Psoas muscle (tissue), 8 donors: Measurements from ENCODE around the gene KY. TPM values are rescaled to one million over a fixed set of nuclear protein-coding genes. Genes with fewer than 3 reads are reported as not detected.
A peak's percentile ranks its signal among the peaks of the same experiment; 100 is the strongest.

ENCODE experiments used
- ATAC-seq, 4 donors: fragments of 200-7000 bp; cut with Tn5 transposase; one replicate each; pipeline ENCODE4 v1.9.1; 2020; ENCODE audit warnings: moderate library complexity in 3 of 4, mild to moderate bottlenecking in 2 of 4
- DNase-seq, 2 donors: peaks; one replicate each; pipeline ENCODE4 v3.0.0-alpha.2; 2020
- H3K27ac ChIP-seq: fragments of 200-600 bp; one replicate; pipeline ENCODE4 v1.8.0; 2022
- H3K27me3 ChIP-seq, 3 donors: fragments of 200-600 bp in 1 of 3; one replicate each; pipeline versions ENCODE4 v1.6.1 to v1.8.0; 2013 to 2022; ENCODE audit warnings: low read length in 2 of 3, mild to moderate bottlenecking in 2 of 3, moderate library complexity in 1 of 3; ENCODE audit not compliant: insufficient read depth in 3 of 3
- H3K36me3 ChIP-seq, 2 donors: fragments of 200-600 bp in 1 of 2; one replicate each; pipeline versions ENCODE4 v1.6.1 to v1.8.0; 2013 to 2022; ENCODE audit warnings: low read depth in 1 of 2, mild to moderate bottlenecking in 1 of 2, moderate library complexity in 1 of 2; ENCODE audit not compliant: insufficient read depth in 1 of 2
- H3K4me1 ChIP-seq: fragments of 200-600 bp; one replicate; pipeline ENCODE4 v1.8.0; 2022
- H3K4me3 ChIP-seq: fragments of 200-600 bp; one replicate; pipeline ENCODE4 v1.8.0; 2022; ENCODE audit warnings: mild to moderate bottlenecking
- H3K9me3 ChIP-seq: fragments of 200-600 bp; one replicate; pipeline ENCODE4 v1.8.0; 2022
- WGBS, 3 donors: extraction: QIAGEN DNeasy Blood & Tissue Kit; methylation state at CpG; one replicate each; pipeline versions ENCODE4 v1.1.6 to v1.1.7; 2013; 5-methylcytosine and 5-hydroxymethylcytosine counted together
- intact Hi-C, 2 donors: fragments of 100-400 bp; cut with DNase I; formaldehyde crosslinking; loops; one replicate each; pipeline versions ENCODE4 v1.11.0 to v1.14.2; 2022
- polyA plus RNA-seq, 3 donors: library from polyadenylated mRNA; stranded (reverse); fragments of 200-250 nt; gene quantifications; one replicate each; pipeline ENCODE4 v1.2.3, GENCODE V29; 2013
- total RNA-seq, 4 donors: library from RNA; stranded (reverse); fragmentation: NEBNext Ultra II Directional in 2 of 4; extraction: Animal tissue kit (Norgen Biotek cat#: 25700) in 2 of 4; gene quantifications; one replicate each; pipeline versions ENCODE4 v1.2.1 to v1.2.4, GENCODE V29; 2021 to 2023
- TF ChIP-seq, protein P1 (sequence below): fragments of 200-600 bp; IDR thresholded peaks from one replicate; pipeline ENCODE4 v1.8.0; 2022; ENCODE audit warnings: antibody characterized with exemption
- donor health status: healthy with polysubstance abuse.
- donor health status: DM: no; HTN: no; CAD: no; lungs with moderate emphysema.
- donor health status: Bipolar disorder and iron deficiency.
- donor health status: healthy.
- donor health status: DM: yes; HTN: yes; CAD: no.
- donor health status: DM: no; HTN: no; CAD: no.
- donor health status: DM: no; HTN: no; CAD: no.
- donor health status: DM: yes; HTN: yes; CAD: no.

KY gene
- total and polyA plus RNA-seq, 7 donors, result 0.30 to 6.7 (median 3.0) TPM; not detected in 1

DNA sequence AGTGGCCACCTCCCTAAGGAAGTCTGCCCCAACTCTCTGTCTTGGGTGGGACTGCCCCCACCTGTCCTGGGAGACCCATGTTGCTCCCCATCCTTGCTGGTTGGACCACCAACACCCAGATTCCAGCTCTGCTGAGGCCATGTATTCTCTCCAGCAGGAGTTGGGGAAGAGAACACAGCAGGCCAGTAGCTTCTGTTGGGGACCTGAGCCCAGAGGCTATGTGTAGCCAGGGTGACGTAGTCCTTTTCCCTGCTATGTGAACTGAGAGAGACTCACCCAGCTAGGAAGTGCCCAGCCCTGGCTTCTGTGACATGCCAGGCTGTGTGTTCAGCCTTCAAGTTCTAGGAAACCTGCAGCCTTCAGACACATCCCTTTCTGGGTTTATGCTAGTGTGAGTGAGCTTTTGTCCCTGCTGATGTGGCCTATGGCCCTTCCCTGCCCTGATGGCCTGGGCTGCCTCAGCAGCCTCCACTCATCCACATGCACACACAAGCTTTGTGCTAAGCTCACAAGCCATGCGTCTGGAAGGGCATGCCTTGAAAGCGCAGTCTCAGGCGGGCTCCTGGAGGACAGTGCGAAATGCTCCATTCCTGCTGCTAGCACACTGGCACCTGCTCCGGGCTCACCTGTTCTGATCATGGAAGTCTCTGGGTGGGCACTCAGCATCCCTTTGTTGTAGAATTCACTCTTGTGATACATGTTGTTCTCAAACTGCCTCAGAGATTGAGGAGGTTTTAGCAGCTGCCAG is 42.6 kb downstream of the KY start:
- ATAC-seq (peak in 1 of 4 donors; percentile 27), DNase-seq (no peak)
- Histone ChIP-seq H3K4me3 (no peak overlapping the region), H3K27me3 (no peaks in the 10 kb centered on the region), H3K9me3 (no peaks in the 10 kb centered on the region), H3K4me1 (peaks cover 28% of the 10 kb centered on the region), H3K36me3 (peaks cover 0 to 8% of the 10 kb centered on the region in 2 donors), H3K27ac (no peak overlapping the region)
- intact Hi-C loops, result loop anchor here in 1 of 2 donors (10.0 kb wide), 1 partner anchor 1287 kb away; no protein-coding TSS in a partner anchor
- 90 to 95% (median 93%) methylated on average over 6 of the region's 6 CpGs for WGBS, 3 donors
- TF ChIP-seq, protein P1, sequence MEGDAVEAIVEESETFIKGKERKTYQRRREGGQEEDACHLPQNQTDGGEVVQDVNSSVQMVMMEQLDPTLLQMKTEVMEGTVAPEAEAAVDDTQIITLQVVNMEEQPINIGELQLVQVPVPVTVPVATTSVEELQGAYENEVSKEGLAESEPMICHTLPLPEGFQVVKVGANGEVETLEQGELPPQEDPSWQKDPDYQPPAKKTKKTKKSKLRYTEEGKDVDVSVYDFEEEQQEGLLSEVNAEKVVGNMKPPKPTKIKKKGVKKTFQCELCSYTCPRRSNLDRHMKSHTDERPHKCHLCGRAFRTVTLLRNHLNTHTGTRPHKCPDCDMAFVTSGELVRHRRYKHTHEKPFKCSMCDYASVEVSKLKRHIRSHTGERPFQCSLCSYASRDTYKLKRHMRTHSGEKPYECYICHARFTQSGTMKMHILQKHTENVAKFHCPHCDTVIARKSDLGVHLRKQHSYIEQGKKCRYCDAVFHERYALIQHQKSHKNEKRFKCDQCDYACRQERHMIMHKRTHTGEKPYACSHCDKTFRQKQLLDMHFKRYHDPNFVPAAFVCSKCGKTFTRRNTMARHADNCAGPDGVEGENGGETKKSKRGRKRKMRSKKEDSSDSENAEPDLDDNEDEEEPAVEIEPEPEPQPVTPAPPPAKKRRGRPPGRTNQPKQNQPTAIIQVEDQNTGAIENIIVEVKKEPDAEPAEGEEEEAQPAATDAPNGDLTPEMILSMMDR, result no peak

DNA sequence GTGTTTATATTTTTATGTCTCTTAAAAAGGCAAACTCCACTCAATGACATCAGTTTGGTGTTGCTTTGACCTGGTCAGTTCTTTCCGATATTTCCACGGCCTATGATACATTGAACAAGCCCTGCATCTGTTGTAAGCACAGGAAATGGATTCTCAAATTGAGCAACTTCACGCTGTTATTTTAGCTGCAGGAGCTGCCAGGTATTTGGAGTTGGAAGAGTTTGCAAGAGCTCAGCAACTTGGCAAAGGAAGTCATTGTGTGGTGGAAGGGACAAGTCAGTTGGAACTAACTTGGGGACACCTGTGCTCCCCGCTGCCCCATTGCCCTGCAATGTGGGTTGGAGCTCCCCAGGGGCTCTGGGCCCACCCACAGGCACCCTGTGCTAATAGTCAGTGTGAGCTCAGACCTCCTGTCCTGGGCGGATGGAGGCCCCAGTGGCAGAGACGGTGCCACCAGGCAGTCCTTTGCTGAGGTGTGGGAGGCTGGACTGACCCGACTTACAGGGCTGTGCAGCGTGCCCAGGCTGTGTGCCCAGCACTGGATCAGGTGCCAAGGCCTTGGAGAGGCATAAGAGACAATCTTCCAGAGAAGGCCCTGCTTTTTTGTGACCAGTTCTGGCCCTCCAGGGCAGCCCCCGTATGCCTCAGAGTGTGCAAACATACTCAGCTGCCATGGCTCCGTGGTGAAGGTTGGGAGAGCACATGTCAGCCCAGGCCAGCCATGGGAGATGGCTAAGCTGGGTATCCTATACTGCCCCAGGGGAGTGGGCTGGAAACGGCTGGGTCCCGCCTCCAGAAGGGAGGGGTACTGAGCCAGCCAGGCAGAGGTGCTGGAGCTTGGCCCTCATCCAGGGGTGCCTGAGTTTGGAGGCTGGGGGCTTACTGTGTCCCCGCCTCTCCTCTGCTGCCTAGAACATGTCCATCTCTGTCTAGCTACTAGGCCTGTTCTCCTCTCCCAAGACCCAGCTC is 43.5 kb downstream of the KY start:
- peaks cover 0 to 8% of the 10 kb centered on the region in 2 donors for H3K36me3 ChIP-seq
- no peaks in the 10 kb centered on the region for H3K9me3 ChIP-seq
- no peak overlapping the region for H3K4me3 ChIP-seq
- H3K4me1 ChIP-seq, result peaks cover 28% of the 10 kb centered on the region
- TF ChIP-seq, protein P1, result no peak
- peak; percentile 72 to 86 (median 80) for ATAC-seq
- intact Hi-C loops, result loop anchor here in 1 of 2 donors (10.0 kb wide), 1 partner anchor 1287 kb away; no protein-coding TSS in a partner anchor
- 39 to 50% (median 41%) methylated on average over 12 to 13 of the region's 13 CpGs for WGBS, 3 donors
- H3K27ac ChIP-seq, result peak overlapping the region; percentile 41
- no peak for DNase-seq
- no peaks in the 10 kb centered on the region for H3K27me3 ChIP-seq

DNA sequence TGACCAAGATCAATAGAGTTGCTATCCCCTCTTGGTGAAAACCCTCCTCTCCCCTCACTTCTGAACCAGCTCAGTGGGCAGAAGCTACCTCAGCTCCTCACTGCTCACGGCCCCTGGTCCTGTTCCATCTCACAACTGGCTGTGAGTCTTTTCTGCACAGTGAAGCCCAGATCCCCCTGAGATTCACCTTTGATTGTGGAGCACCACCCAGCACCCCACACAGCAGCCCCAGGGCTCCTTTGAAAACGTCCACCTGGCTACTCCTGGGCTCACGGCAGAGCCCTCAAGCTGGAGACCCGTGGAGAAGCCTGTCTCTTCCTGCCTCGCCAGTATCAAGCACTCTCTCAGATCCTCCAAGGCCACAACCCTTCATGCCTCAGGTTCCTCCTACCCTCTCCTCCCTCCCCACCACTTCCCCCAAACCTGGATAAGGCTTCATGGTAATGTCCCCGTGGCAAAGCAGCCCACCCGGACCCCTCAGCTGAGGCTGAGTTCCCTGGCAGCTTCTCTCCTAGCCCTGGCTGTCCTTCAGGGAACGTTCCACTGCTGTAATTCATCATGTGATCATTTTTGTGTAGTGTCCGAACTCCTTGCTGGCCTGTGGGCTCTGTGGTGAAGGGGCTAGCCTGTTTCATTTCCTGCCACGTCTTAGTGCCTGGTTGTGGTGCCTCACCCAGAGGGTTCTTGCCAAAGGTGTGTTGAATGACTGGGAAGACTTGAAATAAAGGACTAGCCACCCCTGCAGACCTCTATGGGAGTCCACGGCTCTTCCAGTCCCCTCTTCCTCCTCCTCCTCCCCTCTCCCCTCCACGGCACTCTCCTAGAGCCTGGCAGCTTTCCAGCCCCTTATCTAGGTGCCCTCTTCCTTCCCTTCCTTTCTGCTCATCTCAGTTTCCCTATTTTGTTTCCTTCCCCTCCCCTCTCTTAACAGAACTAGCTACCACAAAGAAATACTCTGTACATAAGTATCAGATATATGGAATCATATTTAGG is 44.5 kb downstream of the KY start:
- Histone ChIP-seq H3K36me3 (peaks cover 0 to 8% of the 10 kb centered on the region in 2 donors), H3K27ac (peak overlapping the region; percentile 41), H3K27me3 (no peaks in the 10 kb centered on the region), H3K4me1 (peaks cover 18% of the 10 kb centered on the region), H3K4me3 (no peak overlapping the region), H3K9me3 (no peaks in the 10 kb centered on the region)
- DNase-seq (no peak), ATAC-seq (peak in 3 of 4 donors; percentile 9 to 13 (median 11))
- intact Hi-C loops, result loop anchor here in 1 of 2 donors (10.0 kb wide), 1 partner anchor 1288 kb away; no protein-coding TSS in a partner anchor
- 51 to 66% (median 55%) methylated on average over 12 of the region's 12 CpGs for WGBS, 3 donors
- TF ChIP-seq, protein P1, result no peak

DNA sequence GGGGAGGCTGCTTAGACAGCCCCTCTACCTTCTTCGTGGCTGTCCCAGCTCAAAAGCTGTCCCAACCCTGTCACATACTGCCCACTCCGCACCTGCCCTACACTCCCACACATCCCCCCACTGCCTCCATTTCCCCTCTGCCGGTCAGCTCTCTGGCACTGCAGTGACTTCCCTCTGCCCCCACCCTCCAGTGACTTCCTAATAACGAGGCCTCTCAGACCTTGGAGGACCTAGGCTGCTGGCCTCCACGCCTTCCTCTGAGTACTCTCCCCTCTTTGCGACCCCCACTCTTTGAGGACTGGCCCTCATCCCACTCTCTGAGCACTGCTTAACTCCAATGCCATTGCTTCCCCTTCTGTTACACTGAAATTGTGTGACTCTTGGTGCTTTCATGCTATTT is 45.3 kb downstream of the KY start:
- TF ChIP-seq, protein P1, result no peak
- no peaks in the 10 kb centered on the region for H3K27me3 ChIP-seq
- DNase-seq, result no peak
- H3K36me3 ChIP-seq, result peaks cover 0 to 8% of the 10 kb centered on the region in 2 donors
- ATAC-seq, result no peak
- no peak overlapping the region for H3K4me3 ChIP-seq
- H3K4me1 ChIP-seq, result peaks cover 16% of the 10 kb centered on the region
- H3K9me3 ChIP-seq, result no peaks in the 10 kb centered on the region
- intact Hi-C loops, result loop anchor here in 1 of 2 donors (10.0 kb wide), 1 partner anchor 1289 kb away; no protein-coding TSS in a partner anchor
- H3K27ac ChIP-seq, result no peak overlapping the region
- WGBS, 3 donors, result 80 to 84% (median 80%) methylated on average over 6 of the region's 6 CpGs
